A549 treated with CpdA at 1 μM for 4 hours (cell line): ENCODE measurements around the gene TEX30. TPM values are rescaled to one million over a fixed set of nuclear protein-coding genes. Genes with fewer than 3 reads are reported as not detected.

Source experiments
- total RNA-seq: library from RNA; stranded (reverse); fragments of 200-300 nt; extraction: Qiagen RNA extraction; gene quantifications from 5 replicates; pipeline ENCODE4 v1.2.3, GENCODE V29; 2022; ENCODE audit warnings: low read depth

The TEX30 gene
- total RNA-seq = 13.2 to 16.2 TPM (median 14.9 TPM) in 5 replicates

DNA sequence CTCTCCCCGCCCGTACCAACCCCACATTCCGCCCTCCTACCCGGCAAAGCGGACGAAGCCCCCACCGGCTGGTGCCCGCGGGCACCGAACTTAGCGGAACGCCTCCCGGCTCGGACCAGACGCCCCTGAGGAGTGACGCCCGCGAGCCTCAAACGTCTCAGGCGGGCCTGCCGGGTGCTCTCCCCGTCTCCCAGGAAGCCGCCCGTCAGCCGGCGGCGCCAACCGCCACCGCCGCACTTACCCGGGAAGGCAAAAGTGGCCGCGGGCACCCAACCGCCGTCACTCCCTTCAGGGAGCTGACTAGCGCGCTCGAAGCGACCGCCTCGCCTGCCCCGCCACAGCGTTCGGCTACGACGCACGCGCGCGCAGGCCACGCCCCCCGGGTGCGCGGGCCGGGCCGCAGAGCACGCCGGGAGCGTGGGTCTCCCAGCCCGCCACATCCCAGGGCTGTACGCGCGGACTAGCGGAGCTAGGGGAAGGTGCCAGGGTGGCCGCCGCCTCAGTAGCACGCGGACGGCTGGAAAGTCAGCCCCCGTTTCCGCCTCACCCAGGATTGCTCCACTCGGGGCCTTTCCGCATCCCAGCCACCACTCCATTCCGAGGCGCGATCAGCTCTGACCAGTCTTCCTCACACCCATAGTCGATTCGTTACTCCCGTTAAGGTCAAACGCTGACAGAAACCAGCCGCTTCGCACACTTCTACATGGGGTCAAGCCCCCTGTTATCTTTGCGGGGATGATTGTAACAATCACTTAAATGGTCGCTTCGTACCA lies at the start of gene TEX30:
Gene TEX30 (minus strand): TSS at position 346 of the 773 bp plus-strand sequence. CDS start 3,760 bp downstream, outside the sequence.

GRCh38 chr13:102798581-102799425 lies 25.2 kb upstream of the TEX30 start, which contains the start of the genes BIVM and POGLUT2:
TSS of gene BIVM (plus strand) at chr13:102799119. CDS start at chr13:102807268, 8,149 bp downstream.
TSS of gene POGLUT2 (minus strand) at chr13:102798976. CDS start at chr13:102798670, 306 bp downstream.

Other genes with a start within 250 kb of the TEX30 start
- 15.3 to 20.1 TPM (median 18.7 TPM) in 5 replicates for gene TPP2, start 176.8 kb downstream of the TEX30 start, total RNA-seq
- gene METTL21C, start 78.7 kb downstream of the TEX30 start, total RNA-seq = not detected in 5 replicates
- 5.9 to 7.7 TPM (median 6.9 TPM) in 5 replicates for gene POGLUT2, start 25.2 kb upstream of the TEX30 start, total RNA-seq
- gene BIVM, start 25.3 kb upstream of the TEX30 start, total RNA-seq = 3.5 to 5.4 TPM (median 4.2 TPM) in 5 replicates
- gene ERCC5, start 72.2 kb upstream of the TEX30 start, total RNA-seq = 14.7 to 24.0 TPM (median 17.3 TPM) in 5 replicates